HepG2 (cell line): ENCODE measurements around the gene MCFD2. TPM values are rescaled to one million over a fixed set of nuclear protein-coding genes. Genes with fewer than 3 reads are reported as not detected.

ENCODE experiments used
- ADNP ChIP-seq: sonication (generic); formaldehyde crosslinking; IDR thresholded peaks from 2 replicates; pipeline ENCODE4 v1.4.0; 2020; ENCODE audit warnings: missing genetic modification reagents
- ARNTL ChIP-seq: sonication (generic); formaldehyde crosslinking; IDR thresholded peaks from 2 replicates; pipeline ENCODE4 v1.4.0; 2020; ENCODE audit warnings: mild to moderate bottlenecking, missing genetic modification reagents
- DMTF1 ChIP-seq: sonication (generic); formaldehyde crosslinking; IDR thresholded peaks from 2 replicates; pipeline ENCODE4 v1.4.0; 2020; ENCODE audit warnings: mild to moderate bottlenecking, missing genetic modification reagents
- DNMT3B ChIP-seq: conservative IDR thresholded peaks from 2 replicates; pipeline ENCODE4 v1.6.1; 2016; ENCODE audit warnings: missing biosample characterization, control low read depth
- ELF1 ChIP-seq: sonication (generic); formaldehyde crosslinking; IDR thresholded peaks from 2 replicates; pipeline ENCODE4 v1.4.0; 2020; ENCODE audit warnings: missing genetic modification reagents
- GRHL1 ChIP-seq: sonication (generic); formaldehyde crosslinking; conservative IDR thresholded peaks from 2 replicates; pipeline ENCODE4 v1.8.0; 2022; ENCODE audit warnings: missing genetic modification reagents
- HMGXB3 ChIP-seq: sonication (generic); formaldehyde crosslinking; IDR thresholded peaks from 2 replicates; pipeline ENCODE4 v1.4.0; 2020; ENCODE audit warnings: missing genetic modification reagents, borderline replicate concordance
- KDM4B ChIP-seq: sonication (generic); formaldehyde crosslinking; IDR thresholded peaks from 2 replicates; pipeline ENCODE4 v1.4.0; 2020; ENCODE audit warnings: missing genetic modification reagents
- RFX3 ChIP-seq: IDR thresholded peaks from 2 replicates; pipeline ENCODE4 v1.6.1; 2016; ENCODE audit warnings: missing biosample characterization, missing genetic modification reagents
- ZFP36L1 ChIP-seq: sonication (generic); formaldehyde crosslinking; IDR thresholded peaks from 2 replicates; pipeline ENCODE4 v1.8.0; 2022; ENCODE audit warnings: mild to moderate bottlenecking, missing genetic modification reagents, moderate library complexity
- ZHX1 ChIP-seq: sonication (generic); formaldehyde crosslinking; IDR thresholded peaks from 2 replicates; pipeline ENCODE4 v1.8.1; 2022; ENCODE audit warnings: low read depth, mild to moderate bottlenecking, missing genetic modification reagents
- ZNF33A ChIP-seq: sonication (generic); formaldehyde crosslinking; IDR thresholded peaks from 2 replicates; pipeline ENCODE4 v1.5.1; 2020; ENCODE audit warnings: missing genetic modification reagents, mild to moderate bottlenecking, moderate library complexity, borderline replicate concordance
- ZNF350 ChIP-seq: sonication (generic); formaldehyde crosslinking; IDR thresholded peaks from 2 replicates; pipeline ENCODE4 v1.4.0; 2020; ENCODE audit warnings: mild to moderate bottlenecking, low read depth, missing genetic modification reagents, borderline replicate concordance
- ZNF512 ChIP-seq: sonication (generic); formaldehyde crosslinking; IDR thresholded peaks from 2 replicates; pipeline ENCODE4 v1.4.0; 2020; ENCODE audit warnings: mild to moderate bottlenecking, missing genetic modification reagents
- ZNF709 ChIP-seq: sonication (generic); formaldehyde crosslinking; IDR thresholded peaks from 2 replicates; pipeline ENCODE4 v1.5.0; 2020; ENCODE audit warnings: mild to moderate bottlenecking, missing genetic modification reagents
- polyA plus RNA-seq, 8 experiments: library from polyadenylated mRNA; depleted of rRNA in 3 of 8; stranded (reverse) in 7 of 8; unstranded in 1 of 8; fragments of >200 nt; fragmentation: Illumina TruSeq in 4 of 8; extraction: Trizol in 4 of 8; gene quantifications; 2 replicates each; pipeline versions ENCODE4 v1.2.1 to v1.2.3, GENCODE V29; 2011 to 2016; ENCODE audit warnings: low read depth in 4 of 8, missing spikeins in 1 of 8, mixed read lengths in 1 of 8; ENCODE audit not compliant: insufficient read depth in 1 of 8
- total RNA-seq, 5 experiments: library from RNA; depleted of rRNA; stranded (reverse); fragments of >200 nt; fragmentation: Illumina TruSeq; extraction: Trizol; gene quantifications; 2 replicates each; pipeline ENCODE4 v1.2.3, GENCODE V29; 2016; ENCODE audit warnings: low read depth in 1 of 5

MCFD2 gene
- total and polyA plus RNA-seq, 2 of the 13 experiments (the other 11 are each of a cell fraction or from before 2014, with no cell fraction given) = 183 to 232 TPM

GRCh38 chr2:46915811-46916630 is 415 bp upstream of the MCFD2 start (continued):
- TF ChIP-seq HMGXB3 (peak; percentile 89), RFX3 (CRISPR knock-in tag) (peak; percentile 90), ZNF33A (CRISPR knock-in tag) (peak; percentile 75; the same call in 1 of the 2 replicates), ZNF512 (CRISPR knock-in tag) (no peak), ZNF350 (CRISPR knock-in tag) (peak; percentile 95), ZFP36L1 (CRISPR knock-in tag) (peak; percentile 98), DNMT3B (CRISPR knock-in tag) (0 out of 2 replicates have a peak, but pooled peaks have one; percentile 19), ADNP (CRISPR knock-in tag) (no peak), ARNTL (CRISPR knock-in tag) (peak; percentile 93), ELF1 (CRISPR knock-in tag) (no peak; the same call in 1 of the 2 replicates), KDM4B (CRISPR knock-in tag) (no peak; the same call in 1 of the 2 replicates), GRHL1 (no peak), ZNF709 (CRISPR knock-in tag) (peak; percentile 95), ZHX1 (CRISPR knock-in tag) (peak; percentile 84; the same call in 1 of the 2 replicates), DMTF1 (CRISPR knock-in tag) (no peak)
